CD14-positive monocyte (primary cell): ENCODE measurements around the gene VTI1A. TPM values are rescaled to one million over a fixed set of nuclear protein-coding genes. Genes with fewer than 3 reads are reported as not detected.
A peak's percentile ranks its signal among the peaks of the same experiment; 100 is the strongest.

Experiments used
- DNase-seq, 3 donors: peaks; one replicate each; pipeline ENCODE4 v3.0.0-alpha.2; 2011 to 2022
- H2AFZ ChIP-seq: 2 replicates; pipeline ENCODE4 v1.6.0; 2012; ENCODE audit warnings: mild to moderate bottlenecking, low read depth, low read length, inconsistent platforms; ENCODE audit not compliant: insufficient read depth, poor library complexity, severe bottlenecking
- H3K27ac ChIP-seq, 2 donors: 1 replicate in 1 of 2; 2 replicates in 1 of 2; pipeline ENCODE4 v1.5.1; 2012 to 2013; ENCODE audit warnings: low read length in 2 of 2, control low read depth in 1 of 2, inconsistent platforms in 1 of 2, low read depth in 1 of 2, mild to moderate bottlenecking in 1 of 2
- H3K27me3 ChIP-seq, 2 donors: one replicate each; pipeline versions ENCODE4 v1.6.0 to v1.6.1; 2011 to 2013; ENCODE audit warnings: low read length in 2 of 2; ENCODE audit not compliant: control insufficient read depth in 2 of 2, insufficient read depth in 2 of 2
- H3K36me3 ChIP-seq, 2 donors: replicated peaks in 1 of 2; 1 replicate in 1 of 2; 2 replicates in 1 of 2; pipeline versions ENCODE4 v1.5.1 to v1.6.1; 2012 to 2013; ENCODE audit warnings: low read length in 2 of 2, control low read depth in 1 of 2, inconsistent platforms in 1 of 2, mild to moderate bottlenecking in 1 of 2; ENCODE audit not compliant: insufficient read depth in 2 of 2, control insufficient read depth in 1 of 2
- H3K4me1 ChIP-seq, 2 donors: 1 replicate in 1 of 2; 2 replicates in 1 of 2; pipeline versions ENCODE4 v1.5.1 to v1.6.1; 2012 to 2013; ENCODE audit warnings: low read length in 2 of 2, control low read depth in 1 of 2, inconsistent platforms in 1 of 2, mild to moderate bottlenecking in 1 of 2, moderate library complexity in 1 of 2; ENCODE audit not compliant: insufficient read depth in 2 of 2, control insufficient read depth in 1 of 2
- H3K4me2 ChIP-seq: replicated peaks from 2 replicates; pipeline ENCODE3; 2012; ENCODE audit warnings: low read length, moderate library complexity, mild to moderate bottlenecking; ENCODE audit not compliant: poor library complexity, severe bottlenecking; ENCODE audit errors: extremely low read depth
- H3K4me3 ChIP-seq, 3 experiments: fragments of 200-600 bp in 1 of 3; sonication (generic) in 1 of 3; replicated peaks in 1 of 3; 1 replicate in 2 of 3; 2 replicates in 1 of 3; pipeline ENCODE4 v1.5.1; 2011 to 2013; ENCODE audit warnings: low read length in 3 of 3, mild to moderate bottlenecking in 3 of 3, control low read depth in 2 of 3, low read depth in 2 of 3, inconsistent platforms in 1 of 3, moderate library complexity in 1 of 3
- H3K79me2 ChIP-seq: 2 replicates; pipeline ENCODE4 v1.6.0; 2012; ENCODE audit warnings: mild to moderate bottlenecking, control low read depth, inconsistent platforms, low read length, moderate library complexity; ENCODE audit not compliant: insufficient read depth
- H3K9ac ChIP-seq: 2 replicates; pipeline ENCODE4 v1.6.0; 2017; ENCODE audit warnings: low read length, mild to moderate bottlenecking; ENCODE audit not compliant: insufficient read depth, poor library complexity, severe bottlenecking
- H3K9me3 ChIP-seq, 2 donors: replicated peaks in 1 of 2; 1 replicate in 1 of 2; 2 replicates in 1 of 2; pipeline versions ENCODE4 v1.5.1 to v1.6.1; 2012 to 2013; ENCODE audit warnings: low read length in 2 of 2, control low read depth in 1 of 2; ENCODE audit not compliant: control insufficient read depth in 1 of 2, insufficient read depth in 1 of 2
- H4K20me1 ChIP-seq: 2 replicates; pipeline ENCODE4 v1.6.0; 2012; ENCODE audit warnings: mild to moderate bottlenecking, low read length, control low read depth, moderate library complexity; ENCODE audit not compliant: insufficient read depth
- H3K27ac Mint-ChIP-seq, 7 donors: one replicate each; pipeline ENCODE4 v1.8.0; 2020; ENCODE audit warnings: mild to moderate bottlenecking in 7 of 7, mixed read lengths in 7 of 7, moderate library complexity in 6 of 7, inconsistent platforms in 2 of 7
- H3K27me3 Mint-ChIP-seq, 3 donors: one replicate each; pipeline ENCODE4 v1.8.0; 2021 to 2022; ENCODE audit warnings: low read depth in 3 of 3, mild to moderate bottlenecking in 3 of 3, mixed read lengths in 3 of 3, moderate library complexity in 3 of 3, inconsistent platforms in 1 of 3
- H3K36me3 Mint-ChIP-seq, 2 donors: one replicate each; pipeline ENCODE4 v1.8.0; 2020; ENCODE audit warnings: mixed read lengths in 2 of 2, inconsistent platforms in 1 of 2, mild to moderate bottlenecking in 1 of 2
- H3K4me1 Mint-ChIP-seq: one replicate; pipeline ENCODE4 v1.8.0; 2020; ENCODE audit warnings: mild to moderate bottlenecking, mixed read lengths
- H3K4me3 Mint-ChIP-seq, 2 donors: one replicate each; pipeline ENCODE4 v1.8.0; 2020; ENCODE audit warnings: mild to moderate bottlenecking in 2 of 2, mixed read lengths in 2 of 2, moderate library complexity in 1 of 2
- H3K9me3 Mint-ChIP-seq, 7 donors: one replicate each; pipeline ENCODE4 v1.8.0; 2020 to 2022; ENCODE audit warnings: mixed read lengths in 7 of 7, mild to moderate bottlenecking in 6 of 7, moderate library complexity in 6 of 7, inconsistent platforms in 2 of 7
- WGBS: methylation state at CpG from one replicate; pipeline ENCODE4 v1.1.5; 2013; ENCODE audit warnings: missing lambda C conversion rate; ENCODE audit not compliant: insufficient coverage; 5-methylcytosine and 5-hydroxymethylcytosine counted together
- intact Hi-C, 2 donors: fragments of 100-400 bp; cut with micrococcal nuclease; formaldehyde crosslinking; loops; one replicate each; pipeline versions ENCODE4 v1.15.0 to v1.15.1; 2023
- polyA plus RNA-seq, 3 donors: library from polyadenylated mRNA; depleted of rRNA in 1 of 3; unstranded in 2 of 3; stranded (reverse) in 1 of 3; fragments of 300-500 nt in 2 of 3; fragments of >200 nt in 1 of 3; fragmentation: Illumina TruSeq in 2 of 3; gene quantifications; 1 replicate in 2 of 3; 2 replicates in 1 of 3; pipeline ENCODE4 v1.2.3, GENCODE V29; 2012 to 2021
- TF ChIP-seq, protein P1 (sequence below): fragments of 200-600 bp; IDR thresholded peaks from one replicate; pipeline ENCODE4 v1.8.0; 2022; ENCODE audit warnings: antibody characterized with exemption, mild to moderate bottlenecking

The VTI1A gene
- polyA plus RNA-seq, 3 donors = 23.6 to 25.4 (median 24.1) TPM

GRCh38 chr10:112484399-112484798 lies 37.4 kb downstream of the VTI1A start:
- no peaks in the 10 kb centered on the region for H3K9me3 Mint-ChIP-seq
- intact Hi-C loops = no loop called here
- 100% methylated on average over 1 of the region's 2 CpGs for WGBS
- no peaks in the 10 kb centered on the region for H3K79me2 ChIP-seq
- H3K27ac ChIP-seq = no peak overlapping the region
- H3K27ac Mint-ChIP-seq = peak overlapping the region in 1 of 7 donors; percentile 24
- H3K4me1 Mint-ChIP-seq = peaks cover 1% of the 10 kb centered on the region
- peaks cover 2 to 3% of the 10 kb centered on the region in 2 donors for H3K36me3 Mint-ChIP-seq
- TF ChIP-seq, protein P1, sequence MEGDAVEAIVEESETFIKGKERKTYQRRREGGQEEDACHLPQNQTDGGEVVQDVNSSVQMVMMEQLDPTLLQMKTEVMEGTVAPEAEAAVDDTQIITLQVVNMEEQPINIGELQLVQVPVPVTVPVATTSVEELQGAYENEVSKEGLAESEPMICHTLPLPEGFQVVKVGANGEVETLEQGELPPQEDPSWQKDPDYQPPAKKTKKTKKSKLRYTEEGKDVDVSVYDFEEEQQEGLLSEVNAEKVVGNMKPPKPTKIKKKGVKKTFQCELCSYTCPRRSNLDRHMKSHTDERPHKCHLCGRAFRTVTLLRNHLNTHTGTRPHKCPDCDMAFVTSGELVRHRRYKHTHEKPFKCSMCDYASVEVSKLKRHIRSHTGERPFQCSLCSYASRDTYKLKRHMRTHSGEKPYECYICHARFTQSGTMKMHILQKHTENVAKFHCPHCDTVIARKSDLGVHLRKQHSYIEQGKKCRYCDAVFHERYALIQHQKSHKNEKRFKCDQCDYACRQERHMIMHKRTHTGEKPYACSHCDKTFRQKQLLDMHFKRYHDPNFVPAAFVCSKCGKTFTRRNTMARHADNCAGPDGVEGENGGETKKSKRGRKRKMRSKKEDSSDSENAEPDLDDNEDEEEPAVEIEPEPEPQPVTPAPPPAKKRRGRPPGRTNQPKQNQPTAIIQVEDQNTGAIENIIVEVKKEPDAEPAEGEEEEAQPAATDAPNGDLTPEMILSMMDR = no peak
- H3K27me3 Mint-ChIP-seq = no peaks in the 10 kb centered on the region
- no peak overlapping the region for H3K4me2 ChIP-seq
- H3K9me3 ChIP-seq = no peaks in the 10 kb centered on the region
- no peak overlapping the region for H3K9ac ChIP-seq
- H3K4me1 ChIP-seq = no peaks in the 10 kb centered on the region
- DNase-seq = no peak
- H3K4me3 Mint-ChIP-seq = no peak overlapping the region
- H4K20me1 ChIP-seq = peaks cover 58% of the 10 kb centered on the region
- peaks cover 0 to 3% of the 10 kb centered on the region in 2 donors for H3K36me3 ChIP-seq
- no peak overlapping the region for H3K4me3 ChIP-seq
- no peaks in the 10 kb centered on the region for H3K27me3 ChIP-seq
- no peak overlapping the region for H2AFZ ChIP-seq

DNA sequence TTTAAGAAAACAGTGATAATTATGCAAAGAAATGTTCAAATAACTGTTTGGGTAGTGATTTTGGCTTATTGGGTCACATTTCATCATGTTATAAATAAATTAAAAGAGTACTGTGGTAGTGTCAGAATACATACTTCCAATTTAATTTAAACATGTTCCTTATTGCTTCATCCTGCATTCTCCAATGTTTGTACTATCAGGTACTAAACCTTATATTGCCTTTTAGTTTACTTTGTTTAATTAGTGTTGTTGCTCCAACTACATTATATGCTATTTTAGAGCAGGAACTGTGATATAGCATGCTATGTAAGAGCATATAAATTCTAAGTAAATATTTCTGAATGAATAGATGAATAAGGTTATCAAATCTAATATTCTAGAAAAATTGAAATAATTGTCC lies 40.9 kb downstream of the VTI1A start:
- H3K9me3 ChIP-seq = no peaks in the 10 kb centered on the region
- H3K36me3 ChIP-seq = peaks cover 0 to 3% of the 10 kb centered on the region in 2 donors
- Mint-ChIP-seq H3K9me3 (peaks cover 0 to 3% (median 0%) of the 10 kb centered on the region in 7 donors), H3K27me3 (no peaks in the 10 kb centered on the region), H3K4me1 (peaks cover 1% of the 10 kb centered on the region), H3K27ac (no peak overlapping the region), H3K4me3 (no peak overlapping the region), H3K36me3 (peaks cover 0 to 2% of the 10 kb centered on the region in 2 donors)
- H4K20me1 ChIP-seq = peaks cover 41% of the 10 kb centered on the region
- H3K4me1 ChIP-seq = no peaks in the 10 kb centered on the region
- no peak for DNase-seq
- no peaks in the 10 kb centered on the region for H3K79me2 ChIP-seq
- intact Hi-C loops = no loop called here
- H3K9ac ChIP-seq = no peak overlapping the region
- TF ChIP-seq, protein P1 = no peak
- H3K27me3 ChIP-seq = no peaks in the 10 kb centered on the region
- H2AFZ ChIP-seq = no peak overlapping the region
- H3K4me3 ChIP-seq = no peak overlapping the region
- no peak overlapping the region for H3K27ac ChIP-seq
- H3K4me2 ChIP-seq = no peak overlapping the region
